ENCODE data around the gene TADA2B.
A peak's percentile ranks its signal among the peaks of the same experiment; 100 is the strongest.

Gene TADA2B

DNA sequence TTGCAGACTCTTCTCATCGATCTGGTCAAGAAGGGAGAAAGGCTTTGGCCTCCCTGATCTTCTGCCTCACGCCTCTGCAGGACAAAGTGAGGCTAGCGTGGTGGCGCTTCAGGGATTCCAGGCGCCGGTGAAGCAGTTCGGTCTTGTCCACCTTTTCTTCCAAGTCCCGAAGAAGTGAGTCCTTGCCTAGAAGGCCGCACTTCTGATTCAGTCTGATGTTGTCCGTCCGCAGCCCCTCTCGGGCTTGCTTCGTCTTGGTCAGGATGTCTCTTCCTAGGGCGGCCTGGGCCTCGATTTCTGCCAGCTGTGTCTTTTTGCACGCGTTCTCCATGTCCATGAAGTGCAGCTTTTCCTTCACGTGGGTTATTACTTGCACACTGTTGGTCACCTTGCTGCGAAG lies 1.9 kb upstream of the TADA2B start:
- no peak for DNase-seq (ENCODE audit: low read depth)

DNA sequence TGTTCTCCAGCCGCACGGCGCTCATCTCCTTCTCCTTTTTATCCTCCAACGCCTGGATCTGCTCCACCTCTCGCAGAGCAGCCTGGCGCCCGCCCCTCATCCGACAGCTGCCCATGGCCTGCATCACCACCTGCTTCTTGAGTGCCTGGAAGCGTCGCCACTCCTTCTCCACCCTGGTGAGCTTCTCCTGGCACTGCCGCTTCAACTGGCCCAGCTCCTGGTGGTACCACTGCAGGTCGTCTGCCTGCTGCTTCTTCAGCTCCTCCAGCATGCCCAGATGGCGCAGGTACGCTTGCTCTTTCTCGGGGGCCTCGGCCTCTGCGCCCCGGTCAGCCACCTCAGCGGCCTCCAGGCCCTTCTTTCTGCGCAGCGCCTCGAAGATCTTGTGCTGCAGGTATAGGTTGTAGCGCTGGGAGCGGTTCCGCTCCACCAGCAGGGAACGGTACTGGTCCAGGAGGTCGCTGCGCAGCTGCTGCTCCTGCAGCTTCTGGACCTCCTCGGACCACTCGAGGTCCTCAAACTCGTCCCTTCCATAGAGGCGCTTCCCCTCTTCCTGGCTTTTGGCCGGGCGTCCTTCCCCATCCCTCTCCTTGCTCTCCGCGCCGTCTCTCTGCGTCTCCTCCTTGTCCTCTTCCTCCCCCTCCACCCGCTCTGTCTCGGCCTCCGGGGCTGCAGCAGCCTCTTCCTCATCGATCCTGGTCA lies 1.2 kb upstream of the TADA2B start:
- DNase-seq (ENCODE audit: low read depth): no peak

DNA sequence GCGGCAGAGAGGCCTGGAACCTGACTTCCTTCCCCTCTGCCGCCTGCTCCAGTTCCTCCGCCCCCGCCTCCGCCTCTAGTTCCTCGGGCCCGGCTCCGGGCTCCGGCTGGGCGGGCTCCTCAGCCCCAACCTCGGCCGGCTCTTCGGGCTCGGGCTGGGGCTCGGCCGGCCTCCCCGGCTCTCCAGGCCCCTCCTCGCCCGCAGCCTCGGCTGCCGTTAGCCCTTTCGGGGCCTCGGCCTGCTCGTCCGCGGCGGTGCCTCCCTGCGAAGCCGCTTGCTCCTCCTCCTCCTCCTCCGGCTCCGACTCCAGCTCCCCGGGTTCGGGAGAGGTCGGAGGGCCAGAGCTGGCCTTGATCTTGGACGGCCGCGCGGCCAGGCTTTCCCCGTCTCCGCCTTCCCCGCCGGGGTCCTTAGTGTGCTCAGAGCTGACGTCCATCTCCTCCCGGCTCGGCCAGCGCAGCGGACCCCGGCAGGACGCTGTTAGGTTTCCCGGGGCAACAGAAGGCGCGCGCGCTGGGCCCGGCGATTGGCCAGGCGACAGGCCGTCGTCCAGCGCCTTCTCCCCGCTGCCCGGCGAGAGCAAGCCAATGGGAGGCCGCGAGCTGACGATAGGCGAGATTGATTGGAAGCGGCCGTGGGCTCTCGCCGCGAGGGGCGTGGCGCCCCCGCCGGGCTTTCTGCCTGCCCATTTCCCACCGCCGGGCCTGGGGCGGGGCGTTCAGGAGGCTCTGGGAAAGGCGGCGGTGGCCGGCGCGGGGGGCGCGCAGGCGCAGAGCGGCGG lies 479 bp upstream of the TADA2B start:
- DNase-seq (ENCODE audit: low read depth): peak; percentile 90

GRCh38 chr4:7044137-7044930 lies 1.2 kb downstream of the TADA2B start:
- no peak for DNase-seq (ENCODE audit: low read depth)

DNA sequence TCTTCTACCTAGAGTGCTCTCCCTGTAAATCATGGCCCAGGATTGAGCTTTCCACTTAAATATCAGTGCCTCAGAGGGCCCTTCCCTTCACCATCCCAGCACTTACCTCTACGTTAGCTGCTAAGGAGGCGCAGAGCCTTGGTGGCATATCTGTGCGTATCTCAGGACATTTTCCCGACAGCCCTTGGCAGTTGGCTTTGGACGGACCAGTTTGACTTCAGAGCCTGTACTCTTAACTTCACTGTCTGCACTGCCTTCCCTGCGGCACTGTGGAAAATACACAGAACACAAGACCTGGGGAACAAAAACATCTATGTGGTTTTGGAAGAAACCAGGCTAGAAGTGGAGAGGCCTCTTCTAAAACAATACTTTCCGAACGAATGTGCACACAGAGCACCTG lies 2.4 kb downstream of the TADA2B start:
- no peak for DNase-seq (ENCODE audit: low read depth)

- no peak for DNase-seq (ENCODE audit: low read depth)
Observed at GRCh38 chr4:7045961-7046921, 3.1 kb downstream of the TADA2B start.

GRCh38 chr4:7046971-7047370 lies 3.8 kb downstream of the TADA2B start:
- no peak for DNase-seq (ENCODE audit: low read depth)

DNA sequence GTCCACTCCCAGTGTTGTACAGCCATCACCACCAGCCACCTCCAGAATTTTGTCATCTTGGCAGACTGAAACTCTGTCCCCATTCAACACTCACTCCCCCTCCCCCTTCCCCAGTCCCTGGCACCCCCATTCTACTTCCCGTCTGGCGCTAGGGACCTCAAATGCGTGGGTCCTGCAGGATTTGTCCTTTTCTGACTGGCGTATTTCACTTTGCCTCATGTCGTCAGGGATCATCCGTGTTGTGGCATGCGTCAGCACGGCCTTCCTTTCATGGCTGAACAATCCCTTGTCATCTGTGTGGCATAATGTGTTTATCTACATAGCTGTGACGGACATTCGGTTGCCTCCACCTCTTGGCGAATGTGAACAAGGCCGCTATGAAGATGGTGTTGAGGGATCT lies 5.5 kb downstream of the TADA2B start:
- no peak for DNase-seq (ENCODE audit: low read depth)

- no peak for DNase-seq (ENCODE audit: low read depth)
Observed at GRCh38 chr4:7049295-7049694, 6.1 kb downstream of the TADA2B start.

DNA sequence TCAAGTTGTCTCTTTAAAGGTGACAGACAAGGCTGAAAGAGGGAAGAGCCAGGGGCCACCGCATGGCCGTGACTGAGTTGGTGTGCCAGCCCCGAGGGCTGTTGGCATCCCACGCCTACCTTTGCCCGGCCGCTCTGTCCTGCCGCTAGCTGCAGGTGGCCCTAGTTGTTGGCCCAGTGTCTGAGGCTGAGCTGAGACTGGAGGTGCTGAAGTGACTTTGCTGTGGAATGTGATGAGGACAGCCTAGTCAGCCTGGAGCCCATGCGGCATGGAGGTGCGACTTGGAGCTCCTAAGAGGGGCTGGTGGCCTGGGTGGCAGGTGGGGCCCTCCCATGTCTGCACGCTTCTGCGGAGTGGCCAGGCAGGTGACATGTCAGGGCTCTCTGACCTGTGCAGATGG lies 6.6 kb downstream of the TADA2B start:
- no peak for DNase-seq (ENCODE audit: low read depth)

GRCh38 chr4:7050481-7051143 lies 7.4 kb downstream of the TADA2B start:
- DNase-seq (ENCODE audit: low read depth): no peak

GRCh38 chr4:7051144-7051495 lies 7.9 kb downstream of the TADA2B start:
- DNase-seq (ENCODE audit: low read depth): no peak

- DNase-seq (ENCODE audit: low read depth): no peak
Observed at GRCh38 chr4:7051905-7052304, 8.7 kb downstream of the TADA2B start.

GRCh38 chr4:7052313-7052712 lies 9.1 kb downstream of the TADA2B start:
- DNase-seq (ENCODE audit: low read depth): no peak

DNA sequence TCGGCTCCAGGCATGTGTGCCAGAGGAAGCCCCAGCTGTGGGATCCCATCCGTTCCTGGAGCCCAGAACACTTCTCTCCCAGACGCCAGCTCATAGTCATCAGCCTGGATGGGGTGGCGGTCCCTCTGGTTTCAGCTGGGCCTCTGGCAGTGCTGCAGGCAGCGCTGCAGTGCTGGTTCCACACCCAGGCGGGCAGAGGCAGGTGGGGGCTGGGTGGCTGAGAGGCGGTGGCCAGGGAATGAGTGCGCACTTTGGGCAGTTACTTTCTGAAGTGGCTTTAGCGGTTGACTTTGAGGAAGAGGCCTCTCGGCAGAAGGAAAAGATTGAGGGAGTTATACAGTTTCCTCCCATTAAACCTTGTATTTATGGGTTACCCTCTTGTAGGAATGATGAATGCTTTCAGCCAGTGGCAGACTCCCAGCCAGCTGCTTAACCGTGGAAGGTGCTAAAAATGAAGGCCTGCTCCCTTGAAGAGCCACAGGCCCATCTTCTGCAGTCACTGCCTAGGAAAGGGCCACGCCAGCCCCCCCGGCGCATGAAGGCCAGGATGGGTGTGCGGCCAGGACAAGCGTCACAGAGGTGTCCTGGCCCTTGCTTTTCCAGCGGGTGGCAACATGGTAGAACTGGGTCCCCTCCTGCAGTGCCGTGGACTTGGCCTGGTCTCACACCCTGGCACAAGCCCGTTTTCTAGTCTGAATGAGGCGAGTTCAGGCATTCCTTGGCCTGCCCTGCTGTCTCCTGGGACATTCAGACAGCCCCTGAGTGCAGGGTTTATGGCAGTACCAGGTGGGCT lies 9.9 kb downstream of the TADA2B start:
- DNase-seq (ENCODE audit: low read depth): no peak

GRCh38 chr4:7054106-7054880 lies 11.1 kb downstream of the TADA2B start:
- DNase-seq (ENCODE audit: low read depth): no peak

DNA sequence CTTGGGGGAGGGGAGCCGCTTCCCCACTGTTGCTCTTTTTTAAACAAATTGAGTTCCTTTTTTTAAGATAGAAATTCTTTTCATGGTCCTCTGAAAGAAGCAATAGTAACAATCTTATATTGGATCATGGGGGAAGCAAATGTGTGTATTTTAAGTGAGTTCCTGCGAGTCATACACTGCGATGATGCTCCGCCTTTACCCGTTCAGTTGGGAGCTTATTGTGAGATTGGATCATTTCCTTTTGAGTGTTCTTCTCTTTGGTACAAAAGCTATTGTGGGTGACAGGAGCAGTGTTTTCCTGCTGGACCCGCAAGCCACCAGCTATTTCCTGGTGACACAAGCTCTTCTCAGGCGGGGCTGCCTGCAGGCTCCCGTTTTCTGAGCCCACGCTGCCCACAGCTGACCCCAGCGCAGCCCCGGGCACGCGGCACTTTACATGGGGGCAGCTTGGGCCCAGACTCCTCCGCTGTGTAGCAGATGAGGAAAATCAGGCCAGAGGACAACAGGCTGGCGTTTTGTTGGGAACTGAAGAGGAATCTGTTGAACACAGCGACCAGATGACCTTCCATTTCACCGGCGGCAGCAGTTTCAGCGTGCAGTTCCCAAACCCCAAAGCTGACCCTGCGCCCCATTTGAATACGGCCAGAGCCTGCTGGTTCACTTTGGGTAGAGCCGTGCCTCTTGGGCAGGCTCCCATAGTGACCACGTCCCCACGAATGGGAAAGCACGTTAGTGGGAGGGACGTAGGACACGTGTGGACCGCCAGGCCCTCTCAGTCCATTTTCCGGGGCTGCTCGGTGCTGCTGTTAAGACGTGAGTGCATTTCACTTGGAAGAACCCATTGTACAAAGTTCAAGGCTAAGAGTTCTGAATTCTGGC lies 12.2 kb downstream of the TADA2B start:
- DNase-seq (ENCODE audit: low read depth): no peak

DNA sequence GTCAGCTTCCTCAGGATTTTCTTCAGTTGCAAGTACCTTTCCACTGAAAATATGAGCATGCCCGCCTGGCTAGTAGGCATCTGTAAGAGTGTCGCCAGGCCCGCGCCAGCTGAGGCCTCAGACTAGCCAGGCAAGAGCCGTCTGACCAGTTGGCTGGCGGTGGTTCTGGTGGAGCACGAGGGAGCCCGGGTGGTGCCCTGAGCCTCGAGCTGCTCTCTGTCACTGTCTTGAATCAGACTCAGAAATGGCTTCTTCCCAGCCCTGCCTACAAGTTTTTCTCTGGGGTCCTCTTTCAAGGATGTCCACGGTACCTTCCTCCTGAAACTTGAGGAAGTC lies 12.8 kb downstream of the TADA2B start:
- DNase-seq (ENCODE audit: low read depth): no peak

GRCh38 chr4:7058792-7059191 lies 15.6 kb downstream of the TADA2B start:
- DNase-seq (ENCODE audit: low read depth): no peak

Measured in T-helper 22 cell (primary cell).